Adrenal gland (tissue), 12 donors: ENCODE measurements around the gene SLC25A21. TPM values are rescaled to one million over a fixed set of nuclear protein-coding genes. Genes with fewer than 3 reads are reported as not detected.

Experiments
- DNase-seq, 7 donors: peaks; one replicate each; pipeline ENCODE4 v3.0.0-alpha.2; 2019 to 2020
- H3K27ac ChIP-seq, 5 donors: fragments of 200-600 bp; sonication (generic) in 4 of 5; 1 replicate in 3 of 5; 2 replicates in 2 of 5; pipeline versions ENCODE4 v1.5.1 to v1.8.0; 2016 to 2020; ENCODE audit warnings: mild to moderate bottlenecking in 1 of 5
- H3K27me3 ChIP-seq: fragments of 200-600 bp; 2 replicates; pipeline ENCODE4 v1.8.0; 2021
- H3K36me3 ChIP-seq, 2 donors: fragments of 200-600 bp; replicated peaks in 1 of 2; 1 replicate in 1 of 2; 2 replicates in 1 of 2; pipeline versions ENCODE4 v1.5.1 to v1.8.0; 2018 to 2022
- H3K4me1 ChIP-seq, 2 donors: fragments of 200-600 bp; replicated peaks in 1 of 2; 1 replicate in 1 of 2; 2 replicates in 1 of 2; pipeline versions ENCODE4 v1.5.1 to v1.8.0; 2018 to 2021
- H3K4me3 ChIP-seq, 4 donors: fragments of 200-600 bp; sonication (generic) in 3 of 4; one replicate each; pipeline ENCODE4 v1.5.1; 2016 to 2018
- H3K9me3 ChIP-seq, 3 donors: fragments of 200-600 bp; sonication (generic) in 1 of 3; replicated peaks in 1 of 3; 1 replicate in 2 of 3; 2 replicates in 1 of 3; pipeline versions ENCODE4 v1.5.1 to v1.8.0; 2016 to 2021
- POLR2A ChIP-seq, 2 donors: fragments of 450-650 bp; IDR thresholded peaks; one replicate each; pipeline ENCODE4 v1.6.1; 2017; ENCODE audit warnings: antibody characterized with exemption in 2 of 2, mild to moderate bottlenecking in 2 of 2, moderate library complexity in 1 of 2
- WGBS, 4 donors: extraction: QIAGEN DNeasy Blood & Tissue Kit in 2 of 4; methylation state at CpG; one replicate each; pipeline versions ENCODE4 v1.1.5 to v1.1.7; 2013 to 2017; 5-methylcytosine and 5-hydroxymethylcytosine counted together
- intact Hi-C, 2 donors: fragments of 100-400 bp; cut with DNase I; formaldehyde crosslinking; loops; one replicate each; pipeline versions ENCODE4 v1.14.1 to v1.15.0; 2022 to 2023
- polyA plus RNA-seq, 3 donors: library from polyadenylated mRNA; stranded (reverse); fragments of 200-250 nt in 2 of 3; fragments of 350-450 nt in 1 of 3; fragmentation: Illumina TruSeq in 1 of 3; extraction: RNeasy Lipid Tissue Mini Kit (QIAGEN cat#74804) in 1 of 3; gene quantifications; one replicate each; pipeline ENCODE4 v1.2.3, GENCODE V29; 2013 to 2014
- total RNA-seq, 9 donors: library from RNA; depleted of rRNA in 4 of 9; stranded (reverse); fragments of >200 nt in 4 of 9; fragments of 120-200 nt in 1 of 9; fragmentation: NEBNext Ultra II Directional in 1 of 9; extraction: Animal tissue kit (Norgen Biotek cat#: 25700) in 1 of 9; gene quantifications; one replicate each; pipeline versions ENCODE4 v1.1.0 to v1.2.4, GENCODE V29; 2013 to 2023
- TF ChIP-seq, protein P1 (sequence below), 6 experiments: fragments of 450-650 bp in 4 of 6; fragments of 200-600 bp in 2 of 6; sonication (generic) in 1 of 6; IDR thresholded peaks; 1 replicate in 5 of 6; 2 replicates in 1 of 6; pipeline versions ENCODE4 v1.5.1 to v1.8.0; 2016 to 2021; ENCODE audit warnings: antibody characterized with exemption in 6 of 6, mild to moderate bottlenecking in 2 of 6, moderate library complexity in 1 of 6
- donor health status: healthy with polysubstance abuse.
- donor health status: Bipolar disorder and iron deficiency.
- donor health status: DM: yes; HTN: yes; CAD: no.
- donor health status: DM: no; HTN: no; CAD: no.
- donor health status: DM: no; HTN: no; CAD: no.
- donor health status: DM: yes; HTN: yes; CAD: no.

The SLC25A21 gene
- total and polyA plus RNA-seq, 12 donors, result 0.14 to 3.8 (median 0.56) TPM

DNA sequence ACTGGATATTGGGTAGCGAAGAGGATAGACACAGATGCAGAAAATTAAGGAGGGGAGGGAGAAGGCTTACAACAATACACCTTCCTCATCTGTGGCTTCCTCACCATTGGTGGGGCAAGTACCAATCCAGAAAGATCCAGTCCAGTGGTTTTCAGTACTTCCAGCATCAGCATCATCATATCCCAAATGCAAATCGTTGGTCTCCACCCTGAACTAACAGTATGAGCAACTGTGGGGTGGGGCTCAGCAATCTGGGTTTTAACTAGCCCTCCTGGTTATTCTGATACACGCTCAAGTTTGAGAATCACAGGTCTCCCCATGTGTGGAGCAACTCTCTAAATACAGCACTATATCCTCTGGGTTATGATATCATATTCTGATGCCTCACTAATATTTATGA lies 317.0 kb downstream of the SLC25A21 start:
- intact Hi-C loops, result no loop called here
- no peaks in the 10 kb centered on the region for H3K36me3 ChIP-seq
- TF ChIP-seq, protein P1, sequence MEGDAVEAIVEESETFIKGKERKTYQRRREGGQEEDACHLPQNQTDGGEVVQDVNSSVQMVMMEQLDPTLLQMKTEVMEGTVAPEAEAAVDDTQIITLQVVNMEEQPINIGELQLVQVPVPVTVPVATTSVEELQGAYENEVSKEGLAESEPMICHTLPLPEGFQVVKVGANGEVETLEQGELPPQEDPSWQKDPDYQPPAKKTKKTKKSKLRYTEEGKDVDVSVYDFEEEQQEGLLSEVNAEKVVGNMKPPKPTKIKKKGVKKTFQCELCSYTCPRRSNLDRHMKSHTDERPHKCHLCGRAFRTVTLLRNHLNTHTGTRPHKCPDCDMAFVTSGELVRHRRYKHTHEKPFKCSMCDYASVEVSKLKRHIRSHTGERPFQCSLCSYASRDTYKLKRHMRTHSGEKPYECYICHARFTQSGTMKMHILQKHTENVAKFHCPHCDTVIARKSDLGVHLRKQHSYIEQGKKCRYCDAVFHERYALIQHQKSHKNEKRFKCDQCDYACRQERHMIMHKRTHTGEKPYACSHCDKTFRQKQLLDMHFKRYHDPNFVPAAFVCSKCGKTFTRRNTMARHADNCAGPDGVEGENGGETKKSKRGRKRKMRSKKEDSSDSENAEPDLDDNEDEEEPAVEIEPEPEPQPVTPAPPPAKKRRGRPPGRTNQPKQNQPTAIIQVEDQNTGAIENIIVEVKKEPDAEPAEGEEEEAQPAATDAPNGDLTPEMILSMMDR (IDR thresholded peaks at IDR 0.05), result no peak
- TF ChIP-seq POLR2A (IDR thresholded peaks at IDR 0.05), result no peak
- H3K27ac ChIP-seq, result no peak overlapping the region
- no peak overlapping the region for H3K4me3 ChIP-seq
- no peak for DNase-seq
- H3K27me3 ChIP-seq, result peaks cover 1% of the 10 kb centered on the region
- H3K9me3 ChIP-seq, result no peaks in the 10 kb centered on the region
- H3K4me1 ChIP-seq, result peaks cover 10 to 13% of the 10 kb centered on the region in 2 donors
- 75 to 87% (median 82%) methylated on average over 3 of the region's 3 CpGs for WGBS, 4 donors

DNA sequence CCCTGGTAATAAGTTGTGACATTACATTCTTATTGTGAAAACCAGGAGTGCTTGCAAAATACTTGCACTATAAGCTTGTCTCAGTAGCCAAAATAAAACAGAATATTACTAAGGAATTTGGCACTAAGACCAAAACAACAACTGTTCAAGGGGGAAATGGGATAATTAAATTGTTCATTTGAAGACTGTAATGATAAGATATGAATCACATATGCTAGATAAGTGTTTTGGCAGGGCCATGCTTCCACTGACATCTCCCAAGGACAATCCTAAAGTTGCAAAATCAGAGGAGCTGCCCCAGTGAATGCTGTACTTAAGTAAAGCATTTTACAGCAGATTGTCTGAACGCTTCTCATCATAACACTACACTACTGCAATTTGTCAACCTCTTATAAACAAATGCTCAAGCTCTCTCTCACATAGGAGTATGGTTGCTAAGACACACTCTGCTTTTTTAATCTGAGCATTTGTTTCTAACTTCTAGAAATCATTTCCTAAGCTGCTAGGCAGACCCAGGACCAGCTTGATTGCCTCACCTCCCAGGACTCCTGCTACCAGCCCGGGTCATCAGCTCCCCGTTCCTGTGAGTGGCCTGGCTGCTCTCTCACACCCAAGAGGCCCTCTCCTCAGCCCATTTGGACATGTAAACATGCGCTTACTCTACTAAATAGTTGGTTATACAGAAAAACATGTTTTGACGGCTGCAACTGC lies 319.3 kb downstream of the SLC25A21 start:
- Histone ChIP-seq H3K4me1 (peaks cover 10 to 13% of the 10 kb centered on the region in 2 donors), H3K27me3 (peaks cover 14% of the 10 kb centered on the region), H3K36me3 (no peaks in the 10 kb centered on the region), H3K9me3 (no peaks in the 10 kb centered on the region), H3K27ac (peak overlapping the region in 3 of 5 donors; percentile 3 to 31 (median 5)), H3K4me3 (no peak overlapping the region)
- TF ChIP-seq, protein P1 (IDR thresholded peaks at IDR 0.05), result no peak
- TF ChIP-seq POLR2A (IDR thresholded peaks at IDR 0.05), result no peak
- intact Hi-C loops, result no loop called here
- WGBS, 4 donors, result 22 to 49% (median 31%) methylated on average over 5 of the region's 5 CpGs
- DNase-seq, result peak; percentile 20 to 78 (median 62)

DNA sequence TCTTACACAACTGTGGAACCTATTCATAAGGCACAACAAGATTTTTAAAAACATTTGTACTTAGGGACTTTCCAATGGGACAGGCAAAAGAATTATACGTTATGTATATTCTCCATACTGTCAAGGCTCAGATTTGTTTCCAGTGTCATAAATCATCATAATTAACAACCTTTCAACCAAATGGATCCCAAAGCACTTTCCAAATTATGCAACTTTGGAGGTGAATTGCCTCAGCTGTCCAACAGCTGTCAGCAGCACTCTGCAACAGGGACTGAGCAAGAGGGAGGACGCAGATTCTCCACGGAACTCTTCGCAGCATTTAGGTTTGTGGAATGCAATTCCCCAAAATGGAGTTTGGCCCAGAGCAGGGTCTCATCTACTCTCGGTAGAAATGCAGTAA lies 324.2 kb downstream of the SLC25A21 start:
- no peak overlapping the region for H3K4me3 ChIP-seq
- peaks cover 28% of the 10 kb centered on the region for H3K27me3 ChIP-seq
- H3K27ac ChIP-seq, result no peak overlapping the region
- peaks cover 5 to 6% of the 10 kb centered on the region in 2 donors for H3K4me1 ChIP-seq
- H3K36me3 ChIP-seq, result no peaks in the 10 kb centered on the region
- H3K9me3 ChIP-seq, result no peaks in the 10 kb centered on the region
- DNase-seq, result no peak
- WGBS, 4 donors, result 86 to 93% (median 88%) methylated on average over 5 of the region's 5 CpGs
- intact Hi-C loops, result no loop called here
- no peak for TF ChIP-seq POLR2A (IDR thresholded peaks at IDR 0.05)

DNA sequence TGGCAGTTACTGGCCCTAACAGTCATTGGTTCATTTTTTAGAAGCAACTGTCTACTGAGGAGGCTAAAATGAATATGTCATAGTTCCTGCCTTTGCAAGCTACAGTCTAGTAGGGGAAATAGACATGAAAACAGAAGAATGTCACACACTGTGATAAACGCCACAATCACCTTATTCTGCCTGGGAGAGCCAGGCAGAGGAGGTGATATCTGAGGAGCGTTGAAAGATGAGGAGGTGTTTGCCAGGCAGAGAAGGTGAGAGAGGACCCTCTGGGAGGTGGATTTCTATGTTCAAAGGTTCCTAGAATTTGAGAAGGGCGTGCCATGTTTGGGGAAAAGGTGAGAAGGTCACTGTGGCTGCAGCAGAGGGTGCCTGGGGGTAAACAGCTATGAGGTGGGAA lies 325.0 kb downstream of the SLC25A21 start:
- TF ChIP-seq, protein P1 (IDR thresholded peaks at IDR 0.05), result no peak
- no peak for TF ChIP-seq POLR2A (IDR thresholded peaks at IDR 0.05)
- 71 to 85% (median 78%) methylated on average over 3 of the region's 3 CpGs for WGBS, 4 donors
- no peaks in the 10 kb centered on the region for H3K4me1 ChIP-seq
- H3K4me3 ChIP-seq, result no peak overlapping the region
- DNase-seq, result no peak
- no peak overlapping the region for H3K27ac ChIP-seq
- intact Hi-C loops, result no loop called here
- H3K9me3 ChIP-seq, result no peaks in the 10 kb centered on the region
- peaks cover 28% of the 10 kb centered on the region for H3K27me3 ChIP-seq
- no peaks in the 10 kb centered on the region for H3K36me3 ChIP-seq
